BE2C (cell line): Measurements from ENCODE around the gene SQSTM1.

Source experiments
- DNase-seq: peaks from one replicate; pipeline ENCODE4 v3.0.0-alpha.2; 2020
- H3K27me3 ChIP-seq: fragments of 250-450 bp; sonication (Bioruptor Pico); 2 replicates; pipeline ENCODE4 v1.5.1; 2020; ENCODE audit warnings: mild to moderate bottlenecking
- H3K36me3 ChIP-seq: fragments of 250-450 bp; sonication (Bioruptor Pico); 2 replicates; pipeline ENCODE4 v1.5.1; 2020; ENCODE audit warnings: mild to moderate bottlenecking
- H3K4me1 ChIP-seq: fragments of 250-450 bp; sonication (Bioruptor Pico); 2 replicates; pipeline ENCODE4 v1.5.1; 2020
- H3K4me3 ChIP-seq: 2 replicates; pipeline ENCODE4 v1.5.1; 2011; ENCODE audit warnings: low read depth, low read length
- H3K9me3 ChIP-seq: fragments of 250-450 bp; sonication (Bioruptor Pico); 2 replicates; pipeline ENCODE4 v1.5.1; 2020
- TF ChIP-seq, protein P1 (sequence below): IDR thresholded peaks from 2 replicates; pipeline ENCODE4 v1.5.1; 2012; ENCODE audit warnings: mild to moderate bottlenecking, low read depth, low read length

Gene SQSTM1

DNA sequence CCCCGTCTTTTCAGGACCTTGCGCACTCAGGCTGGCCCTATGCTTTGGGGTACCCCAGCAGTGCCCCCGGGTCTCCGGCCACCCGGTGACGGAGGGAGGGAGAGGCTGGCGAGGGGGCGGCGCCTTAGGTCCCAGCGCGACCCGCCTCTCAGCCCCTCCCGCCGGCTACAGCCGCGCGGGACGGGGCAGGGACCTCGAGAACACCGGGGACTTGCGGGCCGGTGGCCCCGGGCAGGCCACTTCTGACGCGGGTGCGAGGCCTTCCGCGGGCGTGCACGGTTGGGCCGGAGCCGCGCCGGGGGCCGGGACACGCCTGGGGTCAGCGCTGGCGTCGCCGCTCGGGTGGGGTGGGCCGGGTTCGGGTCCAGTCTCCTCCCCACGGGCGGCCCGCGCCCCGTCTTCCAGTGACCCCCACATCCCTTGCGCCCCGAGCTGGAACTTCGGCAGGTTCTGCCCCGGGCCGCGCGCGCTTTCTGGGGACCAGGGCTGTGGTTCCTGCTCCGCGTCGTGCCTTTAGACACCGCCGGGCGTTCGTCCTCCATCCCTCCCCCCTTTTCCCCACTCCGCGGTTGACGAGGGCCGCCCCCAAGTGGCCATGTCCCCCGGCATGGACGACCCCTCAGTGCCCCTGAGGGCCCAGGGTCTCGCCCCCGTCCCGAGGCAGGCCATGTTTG lies 3.8 kb upstream of the SQSTM1 start:
- no peaks in the 10 kb centered on the region for H3K9me3 ChIP-seq
- H3K36me3 ChIP-seq: peaks cover 7% of the 10 kb centered on the region
- H3K27me3 ChIP-seq: no peaks in the 10 kb centered on the region
- TF ChIP-seq, protein P1, sequence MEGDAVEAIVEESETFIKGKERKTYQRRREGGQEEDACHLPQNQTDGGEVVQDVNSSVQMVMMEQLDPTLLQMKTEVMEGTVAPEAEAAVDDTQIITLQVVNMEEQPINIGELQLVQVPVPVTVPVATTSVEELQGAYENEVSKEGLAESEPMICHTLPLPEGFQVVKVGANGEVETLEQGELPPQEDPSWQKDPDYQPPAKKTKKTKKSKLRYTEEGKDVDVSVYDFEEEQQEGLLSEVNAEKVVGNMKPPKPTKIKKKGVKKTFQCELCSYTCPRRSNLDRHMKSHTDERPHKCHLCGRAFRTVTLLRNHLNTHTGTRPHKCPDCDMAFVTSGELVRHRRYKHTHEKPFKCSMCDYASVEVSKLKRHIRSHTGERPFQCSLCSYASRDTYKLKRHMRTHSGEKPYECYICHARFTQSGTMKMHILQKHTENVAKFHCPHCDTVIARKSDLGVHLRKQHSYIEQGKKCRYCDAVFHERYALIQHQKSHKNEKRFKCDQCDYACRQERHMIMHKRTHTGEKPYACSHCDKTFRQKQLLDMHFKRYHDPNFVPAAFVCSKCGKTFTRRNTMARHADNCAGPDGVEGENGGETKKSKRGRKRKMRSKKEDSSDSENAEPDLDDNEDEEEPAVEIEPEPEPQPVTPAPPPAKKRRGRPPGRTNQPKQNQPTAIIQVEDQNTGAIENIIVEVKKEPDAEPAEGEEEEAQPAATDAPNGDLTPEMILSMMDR: peak; percentile 5; the same call in 1 of the 2 replicates
- no peak for DNase-seq
- peak overlapping the region; percentile 32 for H3K4me3 ChIP-seq
- H3K4me1 ChIP-seq: peaks cover 20% of the 10 kb centered on the region

DNA sequence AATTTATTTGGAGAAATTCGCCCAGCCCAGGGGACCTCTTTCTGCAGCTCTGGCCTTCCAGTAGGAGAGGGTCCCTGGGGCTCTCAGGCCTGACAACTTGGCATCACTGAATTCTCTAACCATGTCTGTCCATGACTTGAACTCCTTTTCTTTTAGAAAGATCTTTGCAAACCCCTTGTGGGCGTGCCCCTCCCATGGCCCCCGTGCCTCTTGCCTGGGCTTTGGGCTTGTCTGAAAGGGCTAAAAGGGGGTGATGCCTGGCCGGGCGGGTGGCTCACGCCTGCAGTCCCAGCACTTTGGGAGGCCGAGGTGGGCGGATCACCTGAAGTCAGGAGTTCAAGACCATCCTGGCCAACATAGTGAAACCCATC lies 3.2 kb upstream of the SQSTM1 start:
- no peak for DNase-seq
- TF ChIP-seq, protein P1: no peak
- Histone ChIP-seq H3K4me1 (peaks cover 22% of the 10 kb centered on the region), H3K36me3 (peaks cover 2% of the 10 kb centered on the region; the same call in 1 of the 2 replicates), H3K4me3 (peak overlapping the region; percentile 32), H3K9me3 (no peaks in the 10 kb centered on the region), H3K27me3 (no peaks in the 10 kb centered on the region)

DNA sequence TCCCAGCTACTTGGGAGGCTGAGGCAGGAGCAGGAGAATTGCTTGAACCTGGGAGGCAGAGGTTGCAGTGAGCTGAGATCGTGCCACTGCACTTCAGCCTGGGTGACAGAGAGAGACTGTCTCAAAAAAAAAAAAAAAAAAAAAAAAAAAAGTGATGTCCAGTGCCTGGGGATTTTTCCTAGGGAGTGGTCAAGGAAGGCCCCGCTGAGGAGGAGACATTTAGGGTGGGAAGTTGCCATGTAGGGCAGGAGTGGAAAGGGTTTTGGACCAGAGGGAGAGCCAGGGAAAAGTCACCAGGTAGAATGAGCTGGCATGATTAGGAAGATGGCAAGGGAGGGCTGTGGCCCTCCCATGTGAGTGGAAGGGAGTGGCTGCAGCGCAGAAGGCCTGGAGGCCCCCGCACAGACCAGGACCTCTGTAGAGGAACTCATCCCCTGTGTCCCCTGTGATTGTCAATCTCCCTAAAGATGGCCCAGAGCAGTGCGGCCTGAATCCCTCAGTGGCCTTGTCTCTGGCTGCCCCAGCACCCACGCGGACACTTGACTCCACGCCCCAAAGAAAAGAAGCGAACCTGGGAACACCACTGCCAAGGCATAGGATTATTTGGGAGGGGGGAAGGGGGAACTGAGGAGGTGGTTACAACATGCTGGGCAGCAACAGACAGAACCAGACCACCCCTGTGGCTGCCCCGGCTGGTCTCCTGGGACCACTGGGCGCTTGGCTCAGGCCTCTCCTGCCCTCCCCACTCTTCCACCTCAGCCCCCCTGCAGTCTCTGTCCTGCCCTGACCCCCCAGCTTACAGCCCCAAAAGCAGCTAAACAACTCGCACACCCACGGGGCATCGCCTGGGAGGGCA lies 2.6 kb upstream of the SQSTM1 start:
- no peak for DNase-seq
- Histone ChIP-seq H3K4me1 (peaks cover 22% of the 10 kb centered on the region), H3K9me3 (no peaks in the 10 kb centered on the region), H3K36me3 (peaks cover 5% of the 10 kb centered on the region; the same call in 1 of the 2 replicates), H3K4me3 (peak overlapping the region; percentile 24), H3K27me3 (no peaks in the 10 kb centered on the region)
- TF ChIP-seq, protein P1: no peak

DNA sequence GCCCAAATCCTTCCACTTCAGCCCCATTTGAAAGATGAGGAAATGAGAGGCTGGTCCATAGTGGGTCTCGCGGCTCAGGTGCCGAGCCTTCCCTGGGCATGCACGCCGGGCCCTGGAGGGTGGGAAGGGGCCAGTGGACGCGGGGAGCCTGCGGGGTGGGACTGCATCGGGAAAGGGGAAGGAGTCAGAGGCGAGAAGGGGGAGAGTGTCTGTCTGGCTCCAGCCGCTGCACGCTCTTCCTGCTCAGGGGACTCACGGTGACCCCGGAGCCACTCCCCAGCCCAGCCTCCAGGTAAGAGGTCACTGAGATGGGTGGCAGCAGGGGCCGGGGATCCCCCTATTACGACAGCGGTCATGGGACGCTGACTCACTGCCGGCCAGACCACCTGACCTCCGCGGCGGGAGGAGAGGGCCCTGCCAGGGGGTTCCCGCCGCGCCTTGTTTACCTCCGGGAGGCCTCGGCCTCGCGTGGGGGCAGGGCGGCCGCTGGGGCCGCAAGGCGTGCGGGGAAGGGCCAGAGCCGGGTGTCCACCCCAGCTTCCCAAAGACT lies 1.9 kb upstream of the SQSTM1 start:
- TF ChIP-seq, protein P1: no peak
- H3K9me3 ChIP-seq: no peaks in the 10 kb centered on the region
- H3K4me3 ChIP-seq: peak overlapping the region; percentile 24
- no peaks in the 10 kb centered on the region for H3K27me3 ChIP-seq
- peak; percentile 71 for DNase-seq
- peaks cover 22% of the 10 kb centered on the region for H3K4me1 ChIP-seq
- peaks cover 9% of the 10 kb centered on the region for H3K36me3 ChIP-seq

DNA sequence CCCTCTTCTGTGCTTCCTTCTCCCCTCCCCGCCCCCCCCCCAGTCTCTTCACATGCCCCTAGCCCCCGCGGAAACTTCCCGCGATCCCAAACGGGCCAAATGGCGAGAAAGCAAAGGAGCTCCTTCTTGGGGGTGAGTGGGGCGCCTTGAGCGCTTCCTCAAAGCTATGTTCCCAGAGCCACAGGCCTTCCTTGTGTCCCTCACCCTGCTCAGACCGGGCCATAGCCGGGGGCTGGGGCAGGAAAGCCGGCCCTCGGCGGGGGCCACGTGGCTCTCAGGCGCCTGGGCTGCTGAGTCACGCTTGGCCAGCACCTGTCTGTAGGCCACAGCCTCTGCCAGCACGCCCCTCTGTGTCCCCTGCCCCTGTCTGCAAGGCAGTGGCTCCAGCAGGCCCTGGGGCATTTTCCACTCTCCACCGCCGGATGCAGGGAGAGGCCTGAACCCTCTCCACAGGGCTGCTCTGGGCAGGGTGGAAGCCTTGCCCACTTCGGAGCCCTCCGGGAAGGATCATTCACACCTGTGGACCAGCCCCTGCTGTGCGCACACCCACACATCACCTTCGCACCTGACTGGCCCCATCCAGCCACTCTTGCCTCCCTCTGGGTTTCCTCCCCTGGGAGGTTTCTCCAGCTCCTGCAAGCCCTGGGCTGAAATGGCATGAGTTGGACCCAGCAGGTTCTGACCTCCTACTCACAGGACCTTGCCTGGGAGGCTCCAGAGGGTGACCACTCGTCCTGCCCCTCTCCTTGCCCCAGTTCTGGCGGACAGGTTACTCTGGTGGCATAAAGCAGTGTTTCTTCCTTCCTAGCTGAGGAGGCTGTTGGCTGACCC lies 1.2 kb upstream of the SQSTM1 start:
- TF ChIP-seq, protein P1: no peak
- Histone ChIP-seq H3K27me3 (no peaks in the 10 kb centered on the region), H3K4me1 (peaks cover 22% of the 10 kb centered on the region), H3K36me3 (peaks cover 16% of the 10 kb centered on the region), H3K9me3 (no peaks in the 10 kb centered on the region), H3K4me3 (peak overlapping the region; percentile 24; the same call in 1 of the 2 replicates)
- peak; percentile 91 for DNase-seq
